Inferior parietal cortex (tissue), 1 donor: ENCODE results near the gene DBH.

Source experiments
- DNase-seq: peaks from one replicate; pipeline ENCODE4 v3.0.0-alpha.2; 2016; ENCODE audit errors: extremely low spot score

DBH gene

DNA sequence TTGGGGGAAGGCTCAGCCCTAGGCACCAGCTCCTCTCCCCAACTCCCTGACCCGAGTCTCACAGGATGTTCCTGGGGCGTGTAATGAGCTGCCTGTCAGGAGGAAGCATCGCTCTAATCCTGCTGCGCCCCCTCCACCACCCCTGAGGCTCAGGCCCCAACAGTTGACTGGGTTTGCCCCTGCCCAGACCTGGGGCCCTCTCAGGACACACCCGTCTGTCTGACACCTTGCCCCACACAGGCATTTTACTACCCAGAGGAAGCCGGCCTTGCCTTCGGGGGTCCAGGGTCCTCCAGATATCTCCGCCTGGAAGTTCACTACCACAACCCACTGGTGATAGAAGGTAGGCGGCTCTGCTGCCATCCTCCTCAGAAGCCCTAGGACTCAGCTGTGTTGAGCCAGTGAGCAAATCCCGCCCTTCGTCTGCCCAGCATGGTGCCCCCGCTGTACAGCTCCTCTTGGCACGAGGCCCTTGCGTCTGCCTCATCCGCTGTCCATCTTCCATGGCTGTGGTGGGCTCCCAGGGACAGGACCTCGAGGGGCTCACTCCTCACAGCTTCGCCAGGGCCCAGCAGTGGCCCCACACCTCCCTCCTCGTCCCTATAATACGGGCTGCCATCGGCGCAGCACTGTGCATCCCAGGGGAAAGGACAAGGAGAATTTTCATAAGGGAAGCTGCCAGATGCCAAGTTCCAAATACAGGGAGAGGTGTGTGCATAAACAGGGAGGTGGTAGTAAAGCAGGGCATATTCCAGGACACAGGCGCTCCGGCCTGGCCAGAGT, 8.0 kb downstream of the DBH start:
- no peak for DNase-seq

DNA sequence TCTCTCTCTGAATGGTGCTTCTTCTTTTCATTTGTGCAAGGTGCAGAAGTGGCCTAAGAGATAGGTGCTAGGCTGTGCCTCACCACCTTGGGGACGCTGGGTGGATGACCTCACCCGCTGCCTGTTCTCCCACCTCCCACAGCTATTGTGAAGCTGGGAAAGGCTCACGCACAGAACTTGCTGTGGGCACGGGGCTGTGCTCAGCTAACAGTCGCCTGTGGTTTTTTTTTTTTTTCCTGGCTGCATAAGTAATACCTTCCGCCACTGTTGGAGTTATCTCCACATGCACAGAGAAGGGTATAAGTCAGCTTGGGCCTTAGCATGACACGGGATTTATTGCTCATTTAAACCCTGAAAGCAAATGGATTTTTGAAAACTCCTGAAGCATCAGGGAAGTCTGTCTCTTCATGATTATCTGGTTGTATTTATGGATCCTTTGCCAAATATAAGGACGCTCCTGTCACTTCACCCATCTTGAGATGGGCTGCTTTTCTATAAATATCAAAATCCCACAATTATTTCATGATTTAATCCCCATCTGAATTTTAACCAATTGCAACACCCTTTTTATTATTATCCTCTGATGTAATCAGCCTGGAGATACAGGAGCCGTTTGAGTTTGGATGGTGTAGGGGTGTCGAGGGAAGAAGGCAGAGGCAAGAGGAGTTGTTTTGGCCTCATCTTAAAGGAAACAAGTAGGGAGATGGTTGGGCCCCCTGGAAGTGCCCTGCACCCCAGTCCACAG, 9.0 kb downstream of the DBH start:
- no peak for DNase-seq

DNA sequence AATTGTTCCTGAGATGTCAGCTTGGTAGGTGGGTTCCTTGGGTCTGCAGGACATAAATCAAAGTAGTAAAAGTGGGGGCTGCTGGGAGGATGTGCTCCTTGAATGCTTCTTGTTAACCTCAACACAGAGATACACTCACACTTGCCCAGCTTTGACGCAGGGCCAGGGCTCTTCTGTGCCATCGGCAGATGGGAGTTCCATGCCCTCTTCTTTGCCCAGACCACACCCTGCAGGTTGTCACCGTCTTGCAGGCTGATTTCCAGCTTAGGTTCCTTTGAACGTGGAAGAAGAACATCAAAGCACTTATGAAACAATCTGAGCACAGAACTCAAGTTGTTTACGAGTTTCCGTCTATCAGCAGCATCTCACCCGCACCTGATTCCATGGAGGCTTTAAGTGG, 11.0 kb downstream of the DBH start:
- DNase-seq: no peak

DNA sequence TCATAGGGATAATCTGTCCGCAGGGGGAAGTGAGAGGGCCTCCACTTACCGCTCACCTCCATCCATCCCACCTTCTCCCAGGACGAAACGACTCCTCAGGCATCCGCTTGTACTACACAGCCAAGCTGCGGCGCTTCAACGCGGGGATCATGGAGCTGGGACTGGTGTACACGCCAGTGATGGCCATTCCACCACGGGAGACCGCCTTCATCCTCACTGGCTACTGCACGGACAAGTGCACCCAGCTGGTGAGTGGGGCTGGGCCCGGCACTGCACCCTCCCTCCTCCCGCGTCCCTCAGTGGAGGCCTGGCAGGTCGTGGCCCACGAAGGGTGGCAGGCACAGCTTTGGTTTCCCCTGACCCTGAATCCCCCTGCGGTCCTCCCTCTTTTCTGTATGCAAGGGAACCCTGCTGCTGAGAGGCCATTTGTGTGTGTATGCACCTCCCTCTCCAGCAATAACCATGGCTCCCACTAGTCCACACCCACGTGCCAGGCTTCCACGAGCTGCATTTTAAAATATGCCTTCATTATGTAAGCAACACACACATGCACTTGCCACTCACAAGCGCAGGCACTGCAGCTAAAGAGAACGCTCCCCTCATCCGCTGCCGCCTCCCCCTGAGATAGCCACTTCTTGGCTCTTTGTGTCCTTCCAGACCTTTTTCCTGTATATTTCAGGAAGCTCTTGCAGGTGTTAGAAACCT, 11.8 kb downstream of the DBH start:
- no peak for DNase-seq

DNA sequence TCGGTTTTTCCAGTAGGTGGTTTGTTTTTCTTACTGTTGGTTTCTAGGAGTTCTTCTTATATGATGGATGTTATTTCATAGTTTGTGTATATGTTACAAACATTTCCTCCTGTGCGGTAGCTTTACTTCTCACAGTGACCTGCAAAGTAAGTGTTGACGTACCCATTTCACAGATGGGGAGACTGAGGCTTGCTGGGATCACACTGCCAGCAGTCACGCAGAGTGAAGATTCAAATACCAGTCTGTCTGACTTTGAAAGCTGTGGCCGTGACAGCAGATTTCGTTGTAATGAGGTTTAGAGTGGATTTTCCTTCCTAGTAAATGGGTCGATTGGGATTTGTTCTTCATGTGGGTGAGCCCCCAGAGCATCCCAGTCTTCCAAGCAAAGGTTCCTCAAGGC, 13.0 kb downstream of the DBH start:
- no peak for DNase-seq

DNA sequence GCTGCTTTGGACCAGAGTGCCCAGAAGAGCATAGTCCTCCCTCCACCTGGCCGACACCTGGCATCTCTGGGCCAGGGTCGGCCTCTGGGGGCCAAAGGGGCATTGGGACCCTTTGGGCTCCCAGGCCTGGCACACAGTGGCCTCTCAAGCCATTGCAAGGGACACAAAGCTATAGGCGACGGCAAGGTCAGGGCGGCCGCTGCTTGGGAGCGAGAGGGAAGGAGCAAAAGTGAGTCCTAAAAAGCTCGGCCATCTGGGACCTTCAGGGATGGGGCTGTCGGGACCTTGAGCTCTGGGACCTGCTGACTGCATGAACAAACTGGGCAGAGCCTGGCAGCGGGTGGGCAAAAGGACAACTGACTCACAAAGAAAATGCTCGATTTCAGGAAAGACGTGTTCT, 13.9 kb downstream of the DBH start:
- DNase-seq: no peak

DNA sequence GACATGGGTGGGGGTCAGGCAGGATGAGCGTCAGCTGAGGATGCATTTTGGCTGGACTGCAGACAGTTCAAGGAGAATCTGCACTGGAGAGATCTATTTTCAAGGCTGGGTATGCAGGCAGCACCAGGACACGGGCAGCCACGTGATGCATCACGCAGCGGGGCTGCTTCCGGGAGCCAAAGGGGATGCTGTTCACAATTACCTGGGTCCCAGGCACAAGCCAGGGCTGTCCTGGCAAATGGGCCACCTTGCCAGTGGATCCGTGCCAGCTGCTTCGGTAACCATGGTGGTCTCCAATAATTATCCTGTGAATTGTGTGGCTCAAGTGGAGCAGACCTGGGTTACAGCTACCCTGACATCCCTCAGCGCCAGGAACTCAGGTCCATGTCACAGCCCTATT, 17.5 kb downstream of the DBH start:
- no peak for DNase-seq

DNA sequence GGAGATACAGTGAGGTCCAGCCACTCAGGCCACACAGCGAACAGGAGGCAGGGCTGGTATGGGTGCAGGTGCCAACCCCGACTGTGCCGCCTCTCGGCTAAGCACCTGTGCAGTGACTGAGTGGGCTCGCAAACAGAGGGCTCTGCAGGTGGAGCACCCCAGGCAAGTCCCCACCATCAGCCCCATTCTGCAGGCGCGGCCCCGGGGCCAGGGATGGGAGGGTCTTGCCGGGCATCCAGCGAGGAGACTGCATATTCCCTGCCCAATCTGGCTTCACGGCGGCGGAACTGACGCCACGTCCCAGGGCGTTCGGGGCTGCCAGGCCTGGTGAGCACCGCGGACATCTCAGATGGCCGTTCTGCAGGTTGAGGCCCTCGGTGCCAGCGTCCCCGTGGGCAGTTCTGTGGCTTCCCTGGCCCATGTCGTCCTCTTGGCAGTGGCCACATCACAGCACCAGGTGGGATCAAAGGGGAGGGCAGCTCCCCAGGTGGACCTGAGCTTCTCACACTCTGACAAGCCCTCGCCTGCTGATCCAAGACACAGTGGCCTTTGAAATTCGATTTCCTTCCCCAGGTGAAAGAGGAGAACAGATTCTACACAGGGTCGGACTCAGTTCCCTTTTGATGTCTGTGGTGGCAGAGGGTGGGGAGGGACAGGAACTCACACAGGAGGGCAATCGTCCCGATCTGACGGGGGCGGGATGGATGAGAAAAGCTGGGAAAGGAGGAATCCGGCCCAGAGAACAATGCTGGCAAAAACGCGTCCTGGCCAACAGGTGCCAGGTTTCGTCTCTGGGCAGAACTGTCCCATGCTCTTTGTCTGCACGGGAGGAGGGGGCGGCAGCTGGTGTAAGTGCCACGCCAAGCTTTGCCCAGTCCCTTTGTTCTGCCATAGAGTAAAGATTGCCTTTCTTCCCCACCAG, 18.8 kb downstream of the DBH start:
- no peak for DNase-seq

DNA sequence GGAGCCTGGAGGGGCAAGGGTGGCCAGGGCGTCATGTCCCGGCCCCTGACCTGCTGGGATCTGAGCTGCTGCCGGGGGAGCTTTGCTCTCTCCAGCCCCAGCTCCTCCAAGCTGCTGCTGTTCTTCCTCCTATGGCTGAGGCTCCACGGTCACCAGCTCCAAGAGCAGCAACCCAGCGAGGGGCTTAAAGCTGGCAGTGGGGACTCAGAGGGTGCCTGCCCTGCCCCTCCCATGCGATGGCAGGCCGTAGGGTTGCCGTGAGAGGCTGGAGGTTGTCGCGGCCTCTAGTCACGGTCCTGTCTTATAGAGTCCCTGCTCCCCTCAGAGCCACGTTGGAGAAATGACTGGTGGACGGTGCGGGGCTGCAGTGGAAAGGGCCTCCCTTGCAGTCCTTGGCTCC, 19.5 kb downstream of the DBH start:
- DNase-seq: no peak

DNA sequence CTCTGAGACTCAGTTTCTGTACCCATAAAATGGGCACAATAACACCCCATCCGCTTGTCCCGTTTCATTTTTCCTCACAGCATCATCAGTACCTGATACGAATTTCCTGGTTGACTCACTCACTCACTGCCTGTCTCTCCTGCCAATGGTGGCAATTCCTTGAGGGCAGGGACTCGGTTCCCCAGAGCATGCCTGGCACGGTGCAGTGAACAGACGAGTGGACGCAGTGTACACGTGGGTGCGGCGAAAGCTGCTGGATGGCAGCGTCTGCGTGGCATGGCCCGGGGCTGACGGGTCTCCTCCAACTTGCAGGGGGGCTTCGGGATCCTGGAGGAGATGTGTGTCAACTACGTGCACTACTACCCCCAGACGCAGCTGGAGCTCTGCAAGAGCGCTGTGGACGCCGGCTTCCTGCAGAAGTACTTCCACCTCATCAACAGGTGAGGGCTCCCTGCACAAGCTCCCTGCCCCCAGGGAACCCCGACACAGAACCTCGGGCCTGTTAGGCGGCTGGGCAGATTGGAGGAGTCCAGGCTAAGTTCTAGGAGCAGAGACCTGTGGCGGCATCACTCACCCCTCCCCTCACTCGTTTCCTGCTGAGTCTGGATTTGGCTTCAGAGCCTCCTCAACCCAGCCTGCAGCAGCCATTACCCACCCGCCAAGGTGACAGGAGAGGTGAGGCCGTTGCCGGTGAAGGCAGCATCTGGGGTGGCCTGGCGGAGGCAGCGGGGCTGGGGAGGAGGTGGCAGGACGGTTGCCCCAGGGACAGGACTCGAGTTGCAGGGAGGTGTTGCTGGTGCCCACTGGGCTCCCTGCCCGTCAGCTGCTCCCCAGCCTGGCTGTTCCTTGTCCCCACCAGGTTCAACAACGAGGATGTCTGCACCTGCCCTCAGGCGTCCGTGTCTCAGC, 20.3 kb downstream of the DBH start:
- DNase-seq: no peak

DNA sequence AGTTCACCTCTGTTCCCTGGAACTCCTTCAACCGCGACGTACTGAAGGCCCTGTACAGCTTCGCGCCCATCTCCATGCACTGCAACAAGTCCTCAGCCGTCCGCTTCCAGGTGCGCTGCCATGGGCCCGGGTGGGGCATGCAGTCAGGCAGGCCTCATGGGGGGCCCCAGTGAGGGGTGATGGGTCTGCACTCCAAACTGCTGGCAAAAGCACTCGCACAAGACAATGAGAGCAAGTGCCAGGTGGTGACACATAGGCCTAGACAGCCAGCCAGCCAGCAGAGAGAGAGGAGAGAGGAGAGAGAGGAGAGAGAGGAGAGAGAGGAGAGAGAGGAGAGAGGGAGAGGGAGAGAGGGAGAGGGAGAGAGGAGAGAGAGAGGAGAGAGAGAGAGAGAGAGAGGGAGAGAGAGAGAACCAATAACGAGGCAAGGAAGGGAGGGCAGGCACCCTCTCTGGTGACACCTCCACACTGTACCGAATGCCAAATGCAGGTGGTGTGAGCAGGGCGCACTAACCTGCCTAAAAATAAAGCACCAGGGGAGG, 21.0 kb downstream of the DBH start:
- DNase-seq: no peak

DNA sequence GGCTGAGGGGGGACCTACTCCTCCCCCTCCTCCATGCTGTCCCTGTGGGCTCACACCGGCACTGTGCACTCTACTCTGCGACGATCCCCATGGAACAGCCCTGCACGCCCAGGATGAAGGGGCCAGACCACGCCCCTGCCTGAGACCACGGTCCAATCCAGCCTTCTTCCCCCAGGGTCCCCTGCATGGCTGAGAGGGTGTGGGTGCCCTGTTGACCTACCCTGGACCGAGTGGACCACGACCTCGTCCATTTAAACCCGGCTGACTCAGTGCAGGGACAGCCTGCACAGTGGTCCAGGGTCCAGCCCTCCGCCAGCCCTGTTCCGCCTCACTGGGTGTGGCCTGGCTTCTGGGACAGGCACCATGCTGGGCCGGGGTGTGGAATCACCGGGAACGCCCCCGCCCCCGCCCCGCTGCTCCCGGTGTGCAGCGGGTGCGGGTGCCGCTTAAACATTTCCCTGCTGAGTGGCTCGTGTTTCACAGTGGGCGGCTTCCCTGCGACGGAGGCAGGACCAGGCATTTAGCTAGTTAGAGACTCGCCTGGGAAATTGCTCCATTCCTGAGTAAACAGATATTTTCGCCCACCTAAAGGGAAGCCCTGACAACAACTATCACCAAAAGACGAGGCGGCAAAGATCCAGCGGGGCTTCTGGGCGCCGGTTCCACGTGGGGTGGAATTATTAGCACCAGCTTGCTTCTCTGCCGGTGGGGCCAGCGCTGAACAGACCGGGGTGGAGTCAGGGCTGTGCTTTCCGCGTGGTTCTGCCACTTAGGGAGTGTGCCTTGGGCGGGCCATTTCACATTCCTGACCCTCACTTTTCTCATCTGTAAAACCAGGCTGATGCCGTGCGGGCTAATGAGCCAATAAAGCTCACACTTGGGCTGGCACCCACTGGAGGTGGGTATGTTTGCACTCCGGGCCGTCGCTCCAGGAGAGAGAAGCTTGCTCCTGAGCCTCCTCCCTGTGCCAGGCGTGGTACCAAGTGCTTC, 22.6 kb downstream of the DBH start:
- DNase-seq: no peak

DNA sequence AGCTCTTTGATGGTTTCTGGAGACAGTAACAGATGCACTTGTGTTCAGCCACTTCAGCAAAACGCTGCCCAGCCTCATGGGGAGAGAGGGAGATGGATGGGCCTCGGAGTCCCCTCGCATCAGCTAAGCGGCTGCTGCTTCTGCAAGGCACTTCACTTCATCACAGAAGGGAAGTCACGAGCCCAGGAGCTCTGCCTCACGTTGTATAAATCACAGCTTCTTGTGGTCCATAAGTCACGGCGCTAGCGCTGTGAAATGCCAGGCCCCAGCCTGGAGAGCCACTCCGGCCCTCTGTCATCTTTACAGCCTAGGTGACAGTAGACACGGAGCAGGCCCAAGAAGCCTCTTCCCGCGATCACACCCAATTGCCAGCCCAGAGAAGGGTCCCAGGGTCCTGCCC, 23.4 kb downstream of the DBH start:
- no peak for DNase-seq

DNA sequence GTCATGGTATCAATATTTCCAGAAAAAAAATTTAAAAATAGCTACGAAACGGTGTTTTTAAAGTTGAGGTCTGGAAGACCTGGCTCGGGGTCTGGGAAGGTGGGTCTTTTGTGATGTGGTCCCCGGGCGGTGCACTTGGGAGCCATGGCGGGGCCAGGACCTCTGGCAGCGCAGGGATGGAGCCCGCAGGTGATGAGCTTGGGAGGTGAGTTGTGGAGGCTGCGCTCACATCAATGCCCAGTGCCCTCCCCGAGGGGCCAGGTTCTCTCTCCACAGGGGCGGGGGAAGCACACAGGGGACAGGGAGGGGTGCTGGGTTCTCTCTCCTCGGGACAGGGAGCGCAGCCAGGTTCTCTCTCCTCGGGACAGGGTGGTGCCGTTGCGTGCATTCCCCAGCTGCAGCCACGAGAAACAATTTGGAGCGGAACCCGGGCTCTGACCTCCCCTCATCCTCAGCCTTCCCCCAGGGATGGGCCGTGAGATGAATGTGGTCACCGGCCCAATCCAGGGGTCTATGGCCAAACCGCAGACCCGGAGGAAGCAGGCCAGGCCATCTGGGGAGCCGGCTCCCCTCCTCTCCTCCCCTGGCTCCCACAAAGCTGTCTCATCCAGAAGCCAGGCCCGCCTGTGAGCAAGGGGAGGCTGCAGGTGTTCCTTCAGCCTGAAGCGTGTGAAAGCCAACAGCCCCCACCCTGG, 25.8 kb downstream of the DBH start:
- no peak for DNase-seq

DNA sequence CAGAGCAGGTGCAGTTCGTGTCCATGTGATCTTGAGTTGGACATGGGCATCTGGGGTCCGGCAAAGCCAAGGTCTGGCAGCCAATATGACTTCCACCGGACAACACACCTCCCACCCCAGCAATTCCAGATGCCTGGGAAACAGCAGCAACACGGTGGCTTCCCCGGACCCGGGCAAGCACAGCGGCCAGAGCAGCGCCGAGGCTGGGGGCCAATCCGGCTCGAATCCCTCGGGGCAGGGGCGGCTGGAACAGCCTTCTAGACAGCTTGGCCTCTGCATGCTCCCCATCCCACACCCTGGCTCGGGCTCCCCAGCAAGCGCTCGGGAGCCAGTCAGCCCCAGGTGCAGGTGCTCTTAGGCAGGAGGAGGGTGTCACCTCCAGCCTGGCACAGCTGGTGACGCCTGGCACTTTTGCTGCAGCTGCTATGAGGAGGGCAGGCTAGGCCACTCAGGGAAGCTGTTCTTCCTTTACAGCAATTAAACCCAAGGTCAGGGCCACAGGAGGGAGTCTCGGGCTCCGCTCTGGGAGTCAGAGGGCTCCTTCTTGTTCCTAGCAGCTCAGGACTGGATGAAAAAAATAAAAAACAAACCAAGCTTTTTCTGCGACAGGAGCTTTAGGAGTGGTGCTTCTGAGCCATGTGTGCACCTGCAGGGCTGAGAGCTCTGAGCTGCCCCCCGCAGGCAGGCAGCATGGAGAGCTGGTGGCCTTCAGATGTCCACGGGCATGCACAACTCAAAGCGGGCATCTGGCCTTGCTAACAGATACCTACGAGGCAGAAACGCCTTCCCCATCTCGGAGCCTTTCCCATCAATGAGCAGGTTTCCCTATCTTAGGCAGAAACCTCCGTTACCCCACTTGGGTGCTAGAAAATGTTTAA, 28.2 kb downstream of the DBH start:
- DNase-seq: no peak

DNA sequence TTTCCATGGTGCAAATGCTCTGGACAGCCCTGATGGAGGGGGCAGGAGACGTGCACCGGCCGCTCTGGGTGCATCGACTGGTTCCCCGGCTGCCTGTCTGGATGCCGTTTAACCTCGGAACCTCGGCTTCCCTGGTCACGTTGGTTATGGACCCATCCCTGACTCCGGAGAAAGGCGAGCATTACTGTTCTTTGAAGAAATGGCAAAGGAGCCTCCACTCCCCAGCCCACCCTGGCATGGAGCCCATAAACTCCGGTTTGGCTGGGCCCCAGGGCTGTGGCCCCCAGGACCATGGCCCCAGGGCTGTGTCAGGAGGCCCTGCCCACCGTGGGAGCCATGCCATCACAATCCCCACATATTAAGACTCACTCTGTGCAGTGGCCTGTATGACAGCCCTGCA, 28.9 kb downstream of the DBH start:
- DNase-seq: no peak

DNA sequence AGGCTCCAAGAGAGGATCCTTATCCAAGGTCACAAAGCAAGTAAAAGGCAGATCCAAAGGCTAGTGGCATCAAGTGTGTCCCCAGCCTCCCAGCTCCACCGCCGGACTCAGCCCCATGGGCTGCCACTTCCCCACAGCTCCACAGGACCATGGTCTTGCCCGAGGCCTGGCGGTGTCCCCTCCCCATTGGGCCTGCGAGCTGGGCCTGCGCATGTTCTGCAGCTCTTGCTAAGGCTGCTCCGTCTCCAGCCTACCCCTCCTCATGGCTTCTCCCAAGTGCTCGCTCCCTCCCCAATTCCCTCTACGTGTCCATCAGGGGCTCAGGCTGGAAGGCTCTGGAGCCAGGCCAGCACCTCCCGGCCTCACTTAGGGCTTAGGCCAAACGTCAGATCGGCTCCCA, 29.4 kb downstream of the DBH start:
- no peak for DNase-seq

DNA sequence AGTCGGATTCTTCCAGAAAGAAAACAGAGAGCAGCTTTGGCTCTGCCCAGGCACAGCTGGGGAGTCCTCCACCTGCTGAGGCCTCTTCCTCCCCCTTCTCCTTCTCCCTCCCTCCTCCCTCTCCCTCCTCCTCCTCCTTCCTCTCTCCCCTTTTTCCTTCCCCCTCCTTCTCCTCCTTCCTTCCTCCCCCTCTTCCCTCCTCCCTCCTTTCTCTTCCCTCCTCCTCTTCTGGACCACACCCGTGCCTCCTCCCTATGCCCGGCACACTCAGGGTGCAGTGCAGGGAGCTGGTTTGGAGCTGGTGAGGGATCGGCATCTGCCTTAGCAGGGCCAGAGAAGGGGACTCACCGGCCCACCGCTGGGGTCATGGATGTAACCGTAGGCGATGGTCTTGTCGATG, 30.2 kb downstream of the DBH start:
- no peak for DNase-seq
